Activated CD8-positive, alpha-beta memory T cell treated with anti-CD3 and anti-CD28 coated beads for 36 hours (primary cell): Measurements from ENCODE around the gene ARRDC3. TPM values are rescaled to one million over a fixed set of nuclear protein-coding genes. Genes with fewer than 3 reads are reported as not detected.

Experiments used
- CTCF ChIA-PET: fragments of 350-600 bp; sonication (Branson Sonifier 250); formaldehyde crosslinking; loops from one replicate; lab custom pipeline; 2021; ENCODE audit warnings: antibody characterized with exemption; lab: Charles Lee
- POLR2A ChIA-PET: fragments of 350-600 bp; sonication (Branson Sonifier 250); formaldehyde crosslinking; loops from one replicate; lab custom pipeline; 2021; ENCODE audit warnings: antibody characterized with exemption; lab: Charles Lee
- total RNA-seq, 2 experiments: library from RNA; stranded (reverse); gene quantifications; one replicate each; pipeline ENCODE4 v1.2.3, GENCODE V29; 2021

The ARRDC3 gene, protein sequence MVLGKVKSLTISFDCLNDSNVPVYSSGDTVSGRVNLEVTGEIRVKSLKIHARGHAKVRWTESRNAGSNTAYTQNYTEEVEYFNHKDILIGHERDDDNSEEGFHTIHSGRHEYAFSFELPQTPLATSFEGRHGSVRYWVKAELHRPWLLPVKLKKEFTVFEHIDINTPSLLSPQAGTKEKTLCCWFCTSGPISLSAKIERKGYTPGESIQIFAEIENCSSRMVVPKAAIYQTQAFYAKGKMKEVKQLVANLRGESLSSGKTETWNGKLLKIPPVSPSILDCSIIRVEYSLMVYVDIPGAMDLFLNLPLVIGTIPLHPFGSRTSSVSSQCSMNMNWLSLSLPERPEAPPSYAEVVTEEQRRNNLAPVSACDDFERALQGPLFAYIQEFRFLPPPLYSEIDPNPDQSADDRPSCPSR
- 10 to 100 TPM; 16.5 to 18.0 TPM for total RNA-seq

DNA sequence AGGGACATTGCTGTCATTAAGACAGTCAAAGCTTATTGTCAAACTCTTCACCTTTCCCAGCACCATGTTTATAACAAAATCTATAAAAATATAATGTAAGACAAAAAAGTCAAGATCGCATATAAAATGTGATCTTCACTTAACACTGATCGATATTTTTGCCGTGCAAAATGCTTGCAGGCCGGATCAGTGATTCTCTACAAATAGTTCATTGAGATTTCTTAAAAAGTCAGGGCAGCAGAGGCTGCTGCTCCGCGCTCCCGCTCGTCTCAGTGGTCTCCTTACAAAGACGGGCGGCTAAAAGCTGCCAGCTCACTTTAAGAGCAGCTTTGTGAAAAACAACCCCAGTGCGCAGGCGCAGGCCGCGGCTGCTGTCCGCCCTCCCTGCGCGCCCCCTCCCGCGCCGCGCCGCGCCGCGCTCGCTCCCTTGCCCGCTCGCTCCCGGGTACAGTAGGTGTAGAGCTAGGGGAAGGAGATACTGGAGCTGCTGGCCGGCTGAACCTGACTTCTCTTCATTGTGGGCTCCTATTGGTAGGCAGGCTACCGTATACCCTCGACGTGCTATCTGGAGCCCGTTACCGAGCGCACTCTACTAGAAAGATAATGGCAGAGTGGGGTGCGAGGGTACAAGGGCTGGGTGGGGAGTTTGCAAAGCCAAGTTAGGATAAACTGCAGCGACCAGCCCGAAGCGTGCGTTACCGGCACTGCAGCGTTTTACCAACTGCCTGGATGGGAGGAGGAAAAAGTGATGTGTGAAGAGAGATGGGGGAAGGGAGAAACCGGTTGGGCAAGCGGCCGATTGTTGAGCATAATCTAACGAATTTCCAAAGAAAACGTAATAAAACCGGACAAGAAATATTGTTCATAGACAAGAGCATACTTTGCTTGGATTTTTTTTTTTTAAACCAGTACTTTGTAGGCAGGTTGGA is at the start of gene ARRDC3:
Gene ARRDC3, minus strand, starts transcription at position 291 of the 929 bp plus-strand sequence. Its CDS starts 225 bp downstream, at position 66.
- ChIA-PET CTCF (interaction anchor here (0.6 to 5.4 kb wide), 13 partner anchors 8 to 974 kb away, joined by 3 to 50 read pairs (median 4); no protein-coding TSS in a partner anchor), POLR2A (interaction anchor here (0.5 to 3.0 kb wide), 10 partner anchors 8 to 909 kb away, joined by 3 to 47 read pairs (median 4); partner anchors contain the start of genes MBLAC2 and POLR3G)

DNA sequence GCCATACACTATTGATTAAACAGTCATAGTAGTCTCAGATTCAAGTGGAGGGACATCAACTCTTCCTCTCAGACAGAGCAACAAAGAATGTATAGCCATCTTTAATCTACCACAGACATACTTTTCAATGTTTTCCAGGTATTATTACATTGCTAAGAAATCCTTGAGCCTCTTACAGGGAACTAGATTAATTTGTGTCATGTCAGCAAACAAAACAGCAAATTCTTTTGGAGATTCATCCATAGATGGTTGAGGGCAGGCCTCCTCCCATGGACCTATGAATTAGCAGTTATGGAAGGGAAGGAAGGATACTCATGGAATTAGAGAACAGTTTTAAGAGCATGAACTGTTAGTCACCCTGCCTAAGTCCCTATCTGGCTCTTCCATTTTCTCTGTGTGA is 47.8 kb upstream of the ARRDC3 start:
- ChIA-PET POLR2A (no interaction called here), CTCF (interaction anchor here (1.7 kb wide), 1 partner anchor 12 kb away, joined by 3 read pairs; no protein-coding TSS in a partner anchor)

DNA sequence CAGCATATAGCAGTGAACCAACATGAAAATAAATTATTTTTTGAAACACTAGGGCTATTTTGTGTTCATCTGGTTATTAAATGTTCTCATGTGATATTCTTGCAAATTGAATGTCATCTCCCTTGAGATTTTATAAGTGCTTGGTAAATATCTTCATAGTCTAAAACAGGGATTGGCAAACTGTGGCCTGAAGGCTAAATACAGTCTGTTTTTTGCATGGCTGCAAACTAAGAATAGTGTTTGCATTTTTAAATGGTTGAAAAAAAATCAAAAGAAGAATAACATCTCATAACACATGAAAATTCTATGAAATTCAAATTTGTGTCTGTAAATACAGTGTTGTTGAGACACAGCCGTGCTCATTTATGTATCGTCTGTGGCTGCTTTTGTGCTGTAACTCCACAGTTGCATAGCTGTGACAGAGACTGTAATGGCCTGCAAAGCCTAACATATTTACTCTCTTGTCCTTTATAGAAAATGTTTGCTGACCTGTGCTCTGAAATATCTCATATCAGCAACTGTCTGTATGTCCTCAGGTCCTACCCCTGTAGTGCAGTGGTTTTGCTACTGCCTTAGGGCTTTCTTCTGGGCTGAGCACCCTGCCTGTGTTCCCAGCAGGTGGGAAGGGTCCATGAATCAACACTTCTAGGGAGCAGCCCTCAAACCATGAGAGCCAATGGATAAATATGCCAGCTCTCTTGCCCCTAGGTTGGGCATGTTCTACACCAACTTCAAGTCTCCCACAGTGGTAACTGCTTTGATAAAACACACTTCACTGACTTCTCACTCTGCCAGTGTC is 41.7 kb upstream of the ARRDC3 start:
- CTCF ChIA-PET, result interaction anchor here (0.9 kb wide), 1 partner anchor 19 kb away, joined by 7 read pairs; no protein-coding TSS in a partner anchor
- POLR2A ChIA-PET, result no interaction called here

DNA sequence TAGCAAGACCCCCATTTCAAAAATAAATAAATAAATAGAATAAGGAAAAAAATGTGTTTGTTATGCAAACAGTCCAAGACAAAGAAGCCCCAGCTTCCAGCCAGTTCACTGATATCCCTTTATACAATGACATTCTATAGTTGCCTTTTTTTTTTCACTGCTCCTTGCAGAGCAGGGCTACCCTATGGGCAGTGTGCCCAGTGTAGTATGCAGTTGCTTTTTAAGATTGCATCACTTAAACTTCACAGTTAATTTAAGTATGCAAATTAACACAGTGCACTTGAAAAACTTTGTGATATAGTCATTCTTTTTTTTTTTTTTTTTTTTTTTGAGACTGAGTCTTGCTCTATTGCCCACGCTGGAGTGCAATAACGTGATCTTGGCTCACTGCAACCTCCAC is 40.8 kb upstream of the ARRDC3 start:
- POLR2A ChIA-PET, result no interaction called here

DNA sequence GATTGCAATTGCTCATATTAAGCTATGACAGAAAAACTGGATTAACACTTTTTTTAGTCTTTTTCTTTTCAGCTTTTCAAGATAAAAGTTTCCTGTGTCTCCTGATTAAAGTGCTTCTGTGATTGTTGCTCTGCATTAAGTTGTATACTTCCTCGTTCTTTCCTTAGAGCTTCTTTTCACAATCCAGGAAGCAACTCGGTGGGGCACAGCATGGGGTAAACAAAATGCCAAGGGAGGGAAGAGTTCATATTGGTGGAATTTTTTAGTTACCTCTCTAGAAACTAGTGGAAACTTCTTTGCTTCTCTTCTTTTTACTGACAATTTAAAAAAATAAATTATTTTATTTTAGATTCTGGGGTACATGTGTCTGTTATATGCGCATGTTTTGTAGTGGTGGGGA is 37.8 kb upstream of the ARRDC3 start:
- ChIA-PET CTCF (interaction anchor here (1.0 to 2.3 kb wide), 2 partner anchors 19 to 198 kb away, joined by 3 to 8 read pairs; no protein-coding TSS in a partner anchor), POLR2A (no interaction called here)

More for the DNA sequence above, 40.8 kb upstream of the ARRDC3 start:
- CTCF ChIA-PET, result interaction anchor here (0.9 kb wide), 1 partner anchor 18 kb away, joined by 7 read pairs; no protein-coding TSS in a partner anchor

DNA sequence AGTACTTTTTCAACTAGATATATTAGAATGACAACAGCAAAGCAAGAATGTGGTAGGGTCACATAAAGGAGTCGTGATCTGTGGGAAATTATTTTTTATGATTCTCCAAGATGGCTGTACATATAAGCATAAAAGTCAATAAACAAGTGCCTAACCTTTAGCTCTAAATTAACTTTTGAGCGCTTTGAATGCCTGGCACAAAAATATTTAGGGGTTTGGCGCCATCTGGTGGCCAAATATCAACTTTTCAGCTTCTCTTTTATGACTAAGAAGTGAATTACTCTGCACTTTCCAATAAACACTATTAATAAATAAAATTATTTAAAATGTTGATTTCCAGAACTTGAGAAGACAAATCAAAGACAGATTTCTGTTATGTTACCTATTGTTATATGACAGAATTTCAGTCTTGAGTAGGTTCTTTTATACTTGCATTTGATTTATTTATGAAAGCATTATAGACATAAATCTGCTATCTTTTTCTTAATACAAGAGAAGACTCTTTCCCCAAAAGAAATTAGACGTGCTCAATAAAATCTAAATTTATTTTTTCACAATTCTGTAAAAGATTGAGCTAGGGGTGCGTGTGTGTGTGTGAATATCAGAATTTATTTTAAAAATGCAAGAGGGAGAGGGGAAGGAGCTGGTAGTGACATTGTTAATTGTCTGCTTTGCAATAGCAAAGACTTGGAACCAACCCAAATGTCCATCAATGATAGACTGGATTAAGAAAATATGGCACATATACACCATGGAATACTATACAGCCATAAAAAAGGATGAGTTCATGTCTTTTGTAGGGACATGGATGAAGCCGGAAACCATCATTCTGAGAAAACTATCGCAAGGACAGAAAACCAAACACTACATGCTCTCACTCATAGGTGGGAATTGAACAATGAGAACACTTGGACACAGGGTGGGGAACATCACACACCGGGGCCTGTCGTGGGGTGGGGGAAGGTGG is 36.7 kb upstream of the ARRDC3 start:
- POLR2A ChIA-PET, result interaction anchor here (1.0 kb wide), 1 partner anchor 36 kb away, joined by 4 read pairs; the partner anchor contains the start of gene ARRDC3
- CTCF ChIA-PET, result interaction anchor here (0.7 to 2.3 kb wide), 17 partner anchors 8 to 557 kb away, joined by 3 to 9 read pairs (median 3); no protein-coding TSS in a partner anchor

DNA sequence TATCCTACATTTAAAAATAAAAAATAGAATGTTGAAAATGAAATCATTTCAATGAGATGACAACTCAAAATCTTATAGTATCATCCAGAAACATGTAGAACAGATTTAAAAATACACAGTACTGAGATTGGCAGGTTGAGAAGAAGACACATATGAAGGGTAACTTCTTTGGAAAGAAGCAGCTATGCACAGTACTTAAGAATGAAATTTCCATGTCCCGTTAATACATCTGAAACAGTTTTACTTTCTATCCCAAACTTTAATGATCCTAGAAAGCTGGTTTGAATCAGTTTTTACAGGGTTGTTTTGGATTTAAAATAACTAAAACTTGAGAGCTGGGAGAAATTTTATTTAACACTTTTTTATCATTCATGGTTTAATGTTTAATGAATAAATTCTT is 36.0 kb upstream of the ARRDC3 start:
- ChIA-PET CTCF (interaction anchor here (0.7 to 2.3 kb wide), 16 partner anchors 9 to 556 kb away, joined by 3 to 9 read pairs (median 4); no protein-coding TSS in a partner anchor), POLR2A (interaction anchor here (1.0 kb wide), 1 partner anchor 36 kb away, joined by 4 read pairs; the partner anchor contains the start of gene ARRDC3)

DNA sequence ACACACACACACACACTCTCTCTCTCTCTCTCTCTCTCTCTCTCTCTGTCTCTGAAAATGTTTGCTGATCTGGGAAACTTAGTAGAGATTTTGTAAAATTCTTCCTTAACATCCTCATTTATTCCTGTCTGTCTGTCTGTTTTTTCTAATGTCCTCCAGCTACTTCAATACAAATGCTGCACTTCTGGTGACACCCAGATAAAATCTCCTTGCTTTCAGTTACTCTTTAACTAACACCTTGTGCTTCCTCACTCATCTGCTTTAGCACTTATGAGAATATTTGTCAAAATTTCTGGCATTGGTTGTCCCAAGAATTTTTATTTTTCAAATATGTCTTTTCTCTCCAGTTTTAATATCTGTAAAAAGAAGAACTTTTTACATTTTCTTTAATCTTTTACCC is 35.0 kb upstream of the ARRDC3 start:
- ChIA-PET CTCF (interaction anchor here (0.7 to 1.2 kb wide), 3 partner anchors 14 to 195 kb away, joined by 3 to 4 read pairs (median 3); no protein-coding TSS in a partner anchor), POLR2A (no interaction called here)

DNA sequence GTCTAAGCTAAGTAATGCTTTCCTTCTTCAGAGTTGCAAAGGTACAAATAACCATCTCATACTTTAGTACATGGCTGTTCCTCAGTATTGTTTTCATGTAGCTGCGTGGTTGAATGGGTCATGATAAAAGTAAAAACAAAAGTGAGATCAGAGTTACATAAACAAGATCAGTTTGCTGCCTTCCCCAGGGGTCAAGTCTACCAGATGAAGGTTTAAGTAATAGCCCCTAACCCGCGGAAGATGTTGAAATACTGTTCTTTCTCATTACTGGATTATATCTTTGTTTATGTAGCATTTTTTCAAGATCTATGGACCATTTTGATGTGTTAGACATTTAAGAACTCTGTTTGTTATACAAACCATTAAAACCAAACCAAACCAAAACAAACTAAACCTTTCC is 34.1 kb upstream of the ARRDC3 start:
- POLR2A ChIA-PET, result no interaction called here
- CTCF ChIA-PET, result interaction anchor here (0.7 to 1.6 kb wide), 4 partner anchors 15 to 485 kb away, joined by 3 to 4 read pairs (median 4); no protein-coding TSS in a partner anchor

DNA sequence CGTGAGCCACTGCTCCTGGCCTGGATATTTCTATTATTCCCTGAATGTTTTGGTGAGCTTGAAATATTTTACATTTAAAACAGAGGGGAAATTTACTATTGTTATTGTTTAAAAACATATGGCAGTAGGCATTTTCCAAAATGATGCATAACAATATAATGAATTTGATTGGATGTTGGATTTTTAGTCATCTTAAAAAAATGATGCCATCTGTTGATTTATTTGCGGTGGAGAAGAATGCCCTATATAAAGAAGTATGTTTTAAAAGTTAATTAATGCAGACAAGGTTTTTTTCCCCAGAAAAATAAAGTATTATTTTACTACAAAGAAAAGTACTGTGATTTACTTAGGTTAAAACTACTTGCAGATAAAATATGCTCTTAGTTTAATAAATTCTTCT is 33.4 kb upstream of the ARRDC3 start:
- CTCF ChIA-PET, result interaction anchor here (1.6 kb wide), 1 partner anchor 484 kb away, joined by 4 read pairs; no protein-coding TSS in a partner anchor
- POLR2A ChIA-PET, result no interaction called here

DNA sequence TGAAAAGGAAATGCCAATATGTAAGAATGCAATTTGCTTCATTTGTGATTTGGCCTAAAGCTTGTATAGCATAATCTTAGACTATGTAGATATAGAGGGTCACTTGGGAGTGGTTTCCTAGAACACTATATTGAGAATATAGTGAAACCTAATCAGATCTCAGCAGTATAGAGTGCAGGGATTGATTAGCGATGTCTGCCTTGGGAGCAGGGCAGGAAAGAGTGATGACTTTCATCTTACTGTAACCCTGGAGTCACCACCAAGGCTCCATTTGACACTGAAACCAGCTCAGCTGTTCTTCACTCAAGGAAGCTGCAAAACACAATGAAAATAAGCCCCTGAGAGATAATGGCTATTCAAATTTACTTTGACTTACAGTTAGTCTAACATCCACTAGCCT is 26.2 kb upstream of the ARRDC3 start:
- ChIA-PET POLR2A (no interaction called here), CTCF (no interaction called here)

DNA sequence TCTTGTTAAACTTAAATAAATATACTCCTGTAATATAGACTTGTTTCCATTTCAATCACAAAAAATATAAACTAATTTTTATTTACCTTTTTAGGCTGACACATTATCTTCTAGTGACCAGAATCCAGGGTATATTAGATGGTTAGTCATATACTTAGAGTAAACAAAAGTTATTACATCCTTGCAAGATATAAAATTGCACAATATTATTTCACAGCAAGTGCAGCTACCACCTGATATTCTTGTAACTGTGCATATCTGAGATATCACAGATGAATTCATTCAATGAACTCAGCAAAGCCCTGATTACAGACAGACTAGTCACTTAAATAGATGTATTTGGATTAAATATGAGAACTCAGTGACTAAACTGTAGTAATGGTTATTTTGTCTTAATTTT is 25.6 kb upstream of the ARRDC3 start:
- CTCF ChIA-PET, result no interaction called here
- POLR2A ChIA-PET, result no interaction called here

DNA sequence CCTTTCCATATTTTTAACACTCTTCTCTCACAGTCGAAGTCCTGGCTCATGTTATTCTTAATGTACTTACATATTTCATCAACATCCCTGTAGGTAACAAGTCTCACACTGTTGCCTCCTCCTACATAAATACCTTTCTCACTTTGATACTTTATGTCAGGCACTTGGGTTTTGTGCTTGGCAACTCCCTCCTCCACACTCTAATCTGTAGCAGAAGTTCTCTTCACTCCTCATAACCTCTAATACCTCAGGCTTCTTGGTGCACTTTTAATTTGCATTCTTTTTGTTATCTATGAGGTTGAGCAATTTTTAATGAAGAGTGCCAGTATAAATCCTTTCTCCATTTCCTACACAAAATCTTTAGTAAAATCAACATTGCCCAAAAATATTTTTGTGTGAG is 24.1 kb upstream of the ARRDC3 start:
- ChIA-PET POLR2A (no interaction called here), CTCF (no interaction called here)

DNA sequence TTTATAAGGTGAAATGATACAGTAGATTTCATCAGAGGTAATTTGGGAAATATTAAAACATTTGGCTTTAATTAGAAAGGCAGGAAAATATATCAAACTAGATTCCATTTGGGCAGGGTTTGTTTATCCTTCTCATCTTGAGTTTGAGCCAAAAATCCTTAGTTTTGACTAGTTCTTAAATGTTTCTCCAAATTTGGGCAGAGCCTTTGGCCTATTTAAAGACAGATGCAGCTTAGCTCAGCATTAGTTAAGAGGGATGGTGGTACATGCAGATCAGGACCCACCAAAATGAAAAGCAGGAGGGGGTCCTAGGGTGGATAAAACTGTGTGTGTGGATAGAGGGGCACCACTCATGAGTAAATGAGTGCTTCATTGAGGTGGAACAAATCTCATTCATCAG is 20.3 kb upstream of the ARRDC3 start:
- CTCF ChIA-PET, result no interaction called here
- POLR2A ChIA-PET, result no interaction called here

DNA sequence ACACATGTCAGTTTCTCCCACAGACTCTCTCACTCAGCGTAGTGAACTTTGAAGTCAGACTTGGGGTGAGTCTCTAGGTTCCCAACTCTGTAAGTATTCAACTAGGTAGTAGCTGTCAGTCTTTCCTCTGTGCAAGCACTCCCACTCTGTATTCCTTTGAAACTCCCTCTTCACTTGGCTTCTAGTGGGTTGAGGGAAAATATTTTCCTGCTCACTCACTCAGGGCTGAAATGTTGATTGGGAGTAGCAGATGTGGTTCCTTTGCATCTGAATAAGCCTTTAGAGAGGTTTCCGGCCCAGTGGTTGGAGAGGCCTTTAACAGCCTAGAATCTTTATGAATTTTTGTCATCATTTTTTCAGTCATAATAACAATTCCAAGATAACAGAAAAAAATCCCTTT is 18.1 kb upstream of the ARRDC3 start:
- POLR2A ChIA-PET, result no interaction called here

DNA sequence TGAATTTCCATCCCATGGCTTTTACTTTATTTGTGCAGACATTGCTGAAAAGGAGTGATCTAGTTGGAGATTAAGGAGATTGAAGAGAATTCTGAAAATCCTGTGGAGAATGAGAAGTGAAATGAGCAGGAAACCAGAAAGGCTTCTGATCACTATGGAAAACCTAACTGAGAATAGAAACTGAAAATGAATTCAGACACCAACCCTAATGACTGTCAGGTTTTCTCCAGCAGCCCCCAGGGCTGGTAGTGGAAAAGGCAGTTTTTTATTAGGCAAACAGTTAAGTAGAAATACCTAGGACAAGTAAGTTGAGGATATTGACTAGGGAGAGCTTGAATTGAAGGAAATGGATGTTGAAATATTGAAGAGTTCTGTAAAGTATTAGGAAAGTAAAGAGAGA is 14.7 kb upstream of the ARRDC3 start:
- CTCF ChIA-PET, result no interaction called here

More for the DNA sequence above, 18.1 kb upstream of the ARRDC3 start:
- CTCF ChIA-PET, result no interaction called here

DNA sequence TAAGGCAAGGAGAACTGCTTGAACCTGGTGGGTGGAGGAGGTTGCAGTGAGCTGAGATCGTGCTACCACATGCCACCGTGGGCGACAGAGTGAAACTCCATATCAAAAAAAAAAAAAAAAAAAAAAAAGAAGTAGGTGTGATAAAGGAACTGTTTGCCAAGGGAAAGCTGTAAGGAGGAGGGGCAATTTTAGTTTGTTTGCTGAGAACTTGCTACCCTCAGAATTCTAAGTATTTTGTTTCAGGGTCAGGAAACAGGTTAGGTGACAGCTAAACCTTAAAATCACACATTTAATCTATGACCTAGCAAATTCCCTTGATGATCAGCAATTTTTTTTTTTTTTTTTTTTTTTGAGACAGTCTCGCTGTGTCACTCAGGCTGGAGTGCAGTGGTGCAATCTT is 7.2 kb upstream of the ARRDC3 start:
- CTCF ChIA-PET, result interaction anchor here (0.7 to 1.5 kb wide), 4 partner anchors 170 to 1962 kb away, joined by 3 to 4 read pairs (median 4); no protein-coding TSS in a partner anchor
- POLR2A ChIA-PET, result interaction anchor here (0.6 to 0.7 kb wide), 4 partner anchors 10 to 981 kb away, joined by 3 to 7 read pairs (median 4); partner anchors contain the start of gene CETN3

More for the DNA sequence above, 14.7 kb upstream of the ARRDC3 start:
- POLR2A ChIA-PET, result no interaction called here
